Measurements from ENCODE around the gene SH3RF3.

DNA sequence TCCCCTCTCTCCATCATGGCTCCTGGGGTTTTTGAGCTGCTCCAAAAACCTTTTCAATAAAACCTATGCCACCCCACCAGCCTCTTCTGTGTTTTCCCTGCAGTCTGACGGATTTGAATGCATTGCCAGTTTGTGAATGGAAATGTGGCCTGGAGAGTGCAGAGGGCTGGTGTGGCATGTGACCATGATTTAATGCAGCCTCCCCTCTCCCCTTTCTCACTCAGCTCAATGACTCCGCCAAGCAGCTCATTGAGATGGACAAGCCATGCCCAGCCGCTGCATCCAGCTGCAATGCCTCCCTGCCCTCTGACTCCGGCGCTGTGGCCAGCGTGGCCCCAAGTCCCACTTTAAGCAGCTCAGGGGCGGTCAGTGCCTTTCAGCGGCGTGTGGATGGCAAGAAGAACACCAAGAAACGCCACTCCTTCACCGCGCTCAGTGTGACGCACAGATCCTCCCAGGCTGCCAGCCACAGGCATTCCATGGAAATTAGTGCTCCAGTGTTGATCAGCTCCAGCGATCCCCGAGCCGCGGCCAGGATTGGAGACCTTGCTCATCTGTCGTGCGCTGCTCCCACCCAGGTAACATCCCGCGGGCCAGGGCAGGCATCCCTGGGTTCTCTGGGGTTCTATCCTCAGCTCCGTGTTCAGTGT is 269.5 kb downstream of the SH3RF3 start:
- TF ChIP-seq POLR2AphosphoS5 (IDR thresholded peaks at IDR 0.05; ENCODE audit: low read depth, low read length) = no peak
- TF ChIP-seq, protein P1, sequence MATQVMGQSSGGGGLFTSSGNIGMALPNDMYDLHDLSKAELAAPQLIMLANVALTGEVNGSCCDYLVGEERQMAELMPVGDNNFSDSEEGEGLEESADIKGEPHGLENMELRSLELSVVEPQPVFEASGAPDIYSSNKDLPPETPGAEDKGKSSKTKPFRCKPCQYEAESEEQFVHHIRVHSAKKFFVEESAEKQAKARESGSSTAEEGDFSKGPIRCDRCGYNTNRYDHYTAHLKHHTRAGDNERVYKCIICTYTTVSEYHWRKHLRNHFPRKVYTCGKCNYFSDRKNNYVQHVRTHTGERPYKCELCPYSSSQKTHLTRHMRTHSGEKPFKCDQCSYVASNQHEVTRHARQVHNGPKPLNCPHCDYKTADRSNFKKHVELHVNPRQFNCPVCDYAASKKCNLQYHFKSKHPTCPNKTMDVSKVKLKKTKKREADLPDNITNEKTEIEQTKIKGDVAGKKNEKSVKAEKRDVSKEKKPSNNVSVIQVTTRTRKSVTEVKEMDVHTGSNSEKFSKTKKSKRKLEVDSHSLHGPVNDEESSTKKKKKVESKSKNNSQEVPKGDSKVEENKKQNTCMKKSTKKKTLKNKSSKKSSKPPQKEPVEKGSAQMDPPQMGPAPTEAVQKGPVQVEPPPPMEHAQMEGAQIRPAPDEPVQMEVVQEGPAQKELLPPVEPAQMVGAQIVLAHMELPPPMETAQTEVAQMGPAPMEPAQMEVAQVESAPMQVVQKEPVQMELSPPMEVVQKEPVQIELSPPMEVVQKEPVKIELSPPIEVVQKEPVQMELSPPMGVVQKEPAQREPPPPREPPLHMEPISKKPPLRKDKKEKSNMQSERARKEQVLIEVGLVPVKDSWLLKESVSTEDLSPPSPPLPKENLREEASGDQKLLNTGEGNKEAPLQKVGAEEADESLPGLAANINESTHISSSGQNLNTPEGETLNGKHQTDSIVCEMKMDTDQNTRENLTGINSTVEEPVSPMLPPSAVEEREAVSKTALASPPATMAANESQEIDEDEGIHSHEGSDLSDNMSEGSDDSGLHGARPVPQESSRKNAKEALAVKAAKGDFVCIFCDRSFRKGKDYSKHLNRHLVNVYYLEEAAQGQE (IDR thresholded peaks at IDR 0.05; ENCODE audit: insufficient read depth in 1 of 2, low read depth in 2 of 2, low read length in 2 of 2) = no peak
